Thyroid gland (tissue), 4 donors: ENCODE measurements around the gene SOD2. TPM values are rescaled to one million over a fixed set of nuclear protein-coding genes. Genes with fewer than 3 reads are reported as not detected.

Experiments
- DNase-seq, 2 donors: peaks; one replicate each; pipeline ENCODE4 v3.0.0-alpha.2; 2019
- H3K27ac ChIP-seq, 3 donors: fragments of 200-600 bp; sonication (generic); 1 replicate in 2 of 3; 2 replicates in 1 of 3; pipeline ENCODE4 v1.5.1; 2016 to 2019; ENCODE audit warnings: mild to moderate bottlenecking in 1 of 3, moderate library complexity in 1 of 3
- H3K27me3 ChIP-seq: fragments of 200-600 bp; sonication (generic); one replicate; pipeline ENCODE4 v1.5.1; 2019
- H3K36me3 ChIP-seq, 2 donors: fragments of 200-600 bp; sonication (generic); one replicate each; pipeline ENCODE4 v1.5.1; 2016 to 2019
- H3K4me1 ChIP-seq, 2 donors: fragments of 200-600 bp; sonication (generic); one replicate each; pipeline ENCODE4 v1.5.1; 2017 to 2019
- H3K4me3 ChIP-seq, 3 donors: fragments of 200-600 bp; sonication (generic); replicated peaks in 1 of 3; 1 replicate in 2 of 3; 2 replicates in 1 of 3; pipeline ENCODE4 v1.5.1; 2016; ENCODE audit warnings: mild to moderate bottlenecking in 1 of 3
- H3K9me3 ChIP-seq: fragments of 200-600 bp; sonication (generic); one replicate; pipeline ENCODE4 v1.5.1; 2017
- CTCF ChIP-seq, 6 experiments: fragments of 200-600 bp in 3 of 6; fragments of 450-650 bp in 3 of 6; sonication (generic) in 3 of 6; IDR thresholded peaks; one replicate each; pipeline ENCODE4 v1.5.1; 2016 to 2019; ENCODE audit warnings: antibody characterized with exemption in 6 of 6, mild to moderate bottlenecking in 2 of 6, inconsistent platforms in 1 of 6, moderate library complexity in 1 of 6
- POLR2A ChIP-seq, 2 donors: fragments of 450-650 bp; IDR thresholded peaks; one replicate each; pipeline ENCODE4 v1.6.1; 2017; ENCODE audit warnings: antibody characterized with exemption in 2 of 2, mild to moderate bottlenecking in 2 of 2, moderate library complexity in 1 of 2
- WGBS, 2 donors: methylation state at CpG; one replicate each; pipeline ENCODE4 v1.1.5; 2017; 5-methylcytosine and 5-hydroxymethylcytosine counted together
- intact Hi-C: fragments of 100-400 bp; cut with DNase I; formaldehyde crosslinking; loops from one replicate; pipeline ENCODE4 v1.15.1; 2023
- small RNA-seq: library from RNA; depleted of rRNA; stranded (forward); fragments of <200 nt; gene quantifications from one replicate; pipeline ENCODE3, GENCODE V24; 2016
- total RNA-seq, 4 donors: library from RNA; depleted of rRNA; stranded (reverse); fragments of >200 nt; gene quantifications; one replicate each; pipeline ENCODE4 v1.2.3, GENCODE V29; 2016

The SOD2 gene
- total RNA-seq, 4 donors from 2014 or later: 132 to 601 (median 296) TPM

- TF ChIP-seq CTCF (IDR thresholded peaks at IDR 0.05) (no peak), POLR2A (IDR thresholded peaks at IDR 0.05) (no peak)
- Histone ChIP-seq H3K36me3 (no peaks in the 10 kb centered on the region), H3K4me3 (no peak overlapping the region), H3K27ac (no peak overlapping the region), H3K9me3 (no peaks in the 10 kb centered on the region), H3K4me1 (no peaks in the 10 kb centered on the region), H3K27me3 (no peaks in the 10 kb centered on the region)
- WGBS, 2 donors: 92 to 95% methylated on average over 8 of the region's 8 CpGs
- no peak for DNase-seq
- intact Hi-C loops: no loop called here
Observed at GRCh38 chr6:159650314-159650713, 42.7 kb downstream of the SOD2 start.

GRCh38 chr6:159649441-159649840 is 43.6 kb downstream of the SOD2 start:
- Histone ChIP-seq H3K9me3 (no peaks in the 10 kb centered on the region), H3K27ac (no peak overlapping the region), H3K4me3 (no peak overlapping the region), H3K4me1 (no peaks in the 10 kb centered on the region), H3K27me3 (no peaks in the 10 kb centered on the region), H3K36me3 (no peaks in the 10 kb centered on the region)
- WGBS, 2 donors: 92 to 93% methylated on average over 7 of the region's 7 CpGs
- no peak for TF ChIP-seq POLR2A (IDR thresholded peaks at IDR 0.05)
- TF ChIP-seq CTCF (IDR thresholded peaks at IDR 0.05): no peak
- intact Hi-C loops: no loop called here
- no peak for DNase-seq

- H3K9me3 ChIP-seq: no peaks in the 10 kb centered on the region
- 76 to 82% methylated on average over 2 of the region's 2 CpGs for WGBS, 2 donors
- TF ChIP-seq CTCF (IDR thresholded peaks at IDR 0.05): no peak
- no peak for TF ChIP-seq POLR2A (IDR thresholded peaks at IDR 0.05)
- H3K4me1 ChIP-seq: no peaks in the 10 kb centered on the region
- no peak for DNase-seq
- H3K27me3 ChIP-seq: no peaks in the 10 kb centered on the region
- no peak overlapping the region for H3K4me3 ChIP-seq
- H3K27ac ChIP-seq: no peak overlapping the region
- intact Hi-C loops: no loop called here
- no peaks in the 10 kb centered on the region for H3K36me3 ChIP-seq
Observed at GRCh38 chr6:159646733-159647132, 46.3 kb downstream of the SOD2 start.

GRCh38 chr6:159646116-159646515 is 46.9 kb downstream of the SOD2 start:
- intact Hi-C loops: no loop called here
- H3K4me3 ChIP-seq: no peak overlapping the region
- no peaks in the 10 kb centered on the region for H3K36me3 ChIP-seq
- no peak for DNase-seq
- no peaks in the 10 kb centered on the region for H3K27me3 ChIP-seq
- no peak for TF ChIP-seq CTCF (IDR thresholded peaks at IDR 0.05)
- no peak for TF ChIP-seq POLR2A (IDR thresholded peaks at IDR 0.05)
- no peak overlapping the region for H3K27ac ChIP-seq
- no peaks in the 10 kb centered on the region for H3K9me3 ChIP-seq
- WGBS, 2 donors: 93 to 95% methylated on average over 1 of the region's 1 CpG
- no peaks in the 10 kb centered on the region for H3K4me1 ChIP-seq

- intact Hi-C loops: no loop called here
- Histone ChIP-seq H3K9me3 (no peaks in the 10 kb centered on the region), H3K36me3 (no peaks in the 10 kb centered on the region), H3K4me3 (no peak overlapping the region), H3K27ac (no peak overlapping the region), H3K4me1 (no peaks in the 10 kb centered on the region), H3K27me3 (no peaks in the 10 kb centered on the region)
- TF ChIP-seq CTCF (IDR thresholded peaks at IDR 0.05) (no peak), POLR2A (IDR thresholded peaks at IDR 0.05) (no peak)
- no peak for DNase-seq
- 93 to 94% methylated on average over 4 of the region's 4 CpGs for WGBS, 2 donors
Observed at GRCh38 chr6:159645640-159646039, 47.4 kb downstream of the SOD2 start.

Small RNA genes lying within 50 kb of the gene (small RNA-seq; reads per million reads assigned to genes)
- not detected for gene RNU4ATAC18P

Other genes starting within 250 kb of the SOD2 start
- gene WTAP, start 34.3 kb upstream of the SOD2 start, total RNA-seq: 100 to 1,000 TPM in 3 of 4 donors, 10 to 100 TPM in 1; 83.6 to 132 (median 119) TPM
- 10 to 100 TPM in 1 of 4 donors, 1 to 10 TPM in 3; 5.6 to 10.4 (median 7.0) TPM for gene ACAT2, start 68.8 kb upstream of the SOD2 start, total RNA-seq
- 100 to 1,000 TPM in 3 of 4 donors, 10 to 100 TPM in 1; 93.4 to 139 (median 124) TPM for gene TCP1, start 96.4 kb upstream of the SOD2 start, total RNA-seq
- 10 to 100 TPM; 48.3 to 85.7 (median 54.2) TPM for gene MRPL18, start 97.2 kb upstream of the SOD2 start, total RNA-seq
- gene PNLDC1, start 107.0 kb upstream of the SOD2 start, total RNA-seq: 1 to 10 TPM in 1 of 4 donors, not detected in 3; 2.0 TPM
- gene MAS1, start 197.7 kb upstream of the SOD2 start, total RNA-seq: not detected